C4-2B (cell line): ENCODE data around the gene BRMS1.

Source experiments
- ZFX ChIP-seq: fragments of 450-650 bp; IDR thresholded peaks from 2 replicates; pipeline ENCODE4 v1.6.1; 2017
- TF ChIP-seq, protein P1 (sequence below): fragments of 450-650 bp; conservative IDR thresholded peaks from 2 replicates; pipeline ENCODE4 v1.5.1; 2017; ENCODE audit warnings: mild to moderate bottlenecking

GRCh38 chr11:66347425-66348276, 2.7 kb upstream of the BRMS1 start, which contains the start of gene B4GAT1:
- TF ChIP-seq, protein P1, sequence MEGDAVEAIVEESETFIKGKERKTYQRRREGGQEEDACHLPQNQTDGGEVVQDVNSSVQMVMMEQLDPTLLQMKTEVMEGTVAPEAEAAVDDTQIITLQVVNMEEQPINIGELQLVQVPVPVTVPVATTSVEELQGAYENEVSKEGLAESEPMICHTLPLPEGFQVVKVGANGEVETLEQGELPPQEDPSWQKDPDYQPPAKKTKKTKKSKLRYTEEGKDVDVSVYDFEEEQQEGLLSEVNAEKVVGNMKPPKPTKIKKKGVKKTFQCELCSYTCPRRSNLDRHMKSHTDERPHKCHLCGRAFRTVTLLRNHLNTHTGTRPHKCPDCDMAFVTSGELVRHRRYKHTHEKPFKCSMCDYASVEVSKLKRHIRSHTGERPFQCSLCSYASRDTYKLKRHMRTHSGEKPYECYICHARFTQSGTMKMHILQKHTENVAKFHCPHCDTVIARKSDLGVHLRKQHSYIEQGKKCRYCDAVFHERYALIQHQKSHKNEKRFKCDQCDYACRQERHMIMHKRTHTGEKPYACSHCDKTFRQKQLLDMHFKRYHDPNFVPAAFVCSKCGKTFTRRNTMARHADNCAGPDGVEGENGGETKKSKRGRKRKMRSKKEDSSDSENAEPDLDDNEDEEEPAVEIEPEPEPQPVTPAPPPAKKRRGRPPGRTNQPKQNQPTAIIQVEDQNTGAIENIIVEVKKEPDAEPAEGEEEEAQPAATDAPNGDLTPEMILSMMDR = no peak
- TF ChIP-seq ZFX = no peak
